GM19468 (cell line): ENCODE measurements around the gene KDM4B.

Experiments used
- ATAC-seq: cut with Tn5 transposase; IDR thresholded peaks from one replicate; pipeline ENCODE4 v1.9.1; 2021; ENCODE audit warnings: mild to moderate bottlenecking, moderate library complexity, moderate number of reproducible peaks; ENCODE audit not compliant: unreplicated experiment; ENCODE audit errors: extremely low read depth

Gene KDM4B

GRCh38 chr19:5064896-5065295 lies 96.0 kb downstream of the KDM4B start:
- no peak for ATAC-seq

GRCh38 chr19:5065663-5066093 lies 96.8 kb downstream of the KDM4B start:
- ATAC-seq = no peak

GRCh38 chr19:5066768-5067167 lies 97.9 kb downstream of the KDM4B start:
- no peak for ATAC-seq

- ATAC-seq = no peak
Observed at GRCh38 chr19:5067678-5068077, 98.8 kb downstream of the KDM4B start.

GRCh38 chr19:5068233-5069072 lies 99.5 kb downstream of the KDM4B start:
- ATAC-seq = no peak

GRCh38 chr19:5070331-5070730 lies 101.4 kb downstream of the KDM4B start:
- ATAC-seq = no peak

GRCh38 chr19:5070930-5071329 lies 102.0 kb downstream of the KDM4B start:
- no peak for ATAC-seq

GRCh38 chr19:5071579-5071978 lies 102.7 kb downstream of the KDM4B start:
- no peak for ATAC-seq

- ATAC-seq = no peak
Observed at GRCh38 chr19:5072115-5072514, 103.2 kb downstream of the KDM4B start.

- ATAC-seq = no peak
Observed at GRCh38 chr19:5073153-5073844, 104.4 kb downstream of the KDM4B start.

- ATAC-seq = no peak
Observed at GRCh38 chr19:5074407-5074806, 105.5 kb downstream of the KDM4B start.

GRCh38 chr19:5074830-5075394 lies 106.0 kb downstream of the KDM4B start:
- ATAC-seq = no peak

- ATAC-seq = no peak
Observed at GRCh38 chr19:5075597-5075996, 106.7 kb downstream of the KDM4B start.

- no peak for ATAC-seq
Observed at GRCh38 chr19:5076440-5077208, 107.7 kb downstream of the KDM4B start.

GRCh38 chr19:5077209-5077515 lies 108.2 kb downstream of the KDM4B start:
- ATAC-seq = no peak

- ATAC-seq = no peak
Observed at GRCh38 chr19:5078182-5078581, 109.3 kb downstream of the KDM4B start.

GRCh38 chr19:5078666-5079065 lies 109.8 kb downstream of the KDM4B start:
- no peak for ATAC-seq

- ATAC-seq = no peak
Observed at GRCh38 chr19:5079071-5079774, 110.3 kb downstream of the KDM4B start.

- no peak for ATAC-seq
Observed at GRCh38 chr19:5080030-5080654, 111.2 kb downstream of the KDM4B start.

GRCh38 chr19:5080809-5081208 lies 111.9 kb downstream of the KDM4B start:
- no peak for ATAC-seq
